ENCODE measurements around the gene ELK3. TPM values are rescaled to one million over a fixed set of nuclear protein-coding genes. Genes with fewer than 3 reads are reported as not detected.

ELK3 gene
- 10 to 100 TPM; 68.8 to 71.2 TPM for total RNA-seq
- total RNA-seq: 65.1 to 89.7 reads per million in 2 donors

- H3K36me3 Mint-ChIP-seq (ENCODE audit: low read depth): peaks cover 6% of the 10 kb centered on the region
- H3K27ac Mint-ChIP-seq: peak within 1 kb of the TSS; percentile 100
- no peaks in the 10 kb centered on the region for H3K27me3 Mint-ChIP-seq
- H3K9me3 ChIP-seq (ENCODE audit: control insufficient read depth, low read length, poor library complexity, severe bottlenecking): no peaks in the 10 kb centered on the region
- ATAC-seq (peak; percentile 54), DNase-seq (peak; percentile 51 to 62 (median 58))
- H3K4me3 Mint-ChIP-seq: peak within 1 kb of the TSS; percentile 91
- H3K4me1 Mint-ChIP-seq: peaks cover 35% of the 10 kb centered on the region
Observed at GRCh38 chr12:96193725-96194575, at the start of gene ELK3. Gene ELK3 (plus strand): TSS chr12:96194375.

GRCh38 chr12:96146747-96147146 is 47.4 kb upstream of the ELK3 start:
- DNase-seq (no peak), ATAC-seq (no peak)
- no peak overlapping the region for H3K27ac Mint-ChIP-seq
- H3K4me3 Mint-ChIP-seq: no peak overlapping the region
- no peaks in the 10 kb centered on the region for H3K36me3 Mint-ChIP-seq (ENCODE audit: low read depth)
- no peaks in the 10 kb centered on the region for H3K9me3 ChIP-seq (ENCODE audit: control insufficient read depth, low read length, poor library complexity, severe bottlenecking)
- peaks cover 22% of the 10 kb centered on the region for H3K4me1 Mint-ChIP-seq
- no peaks in the 10 kb centered on the region for H3K27me3 Mint-ChIP-seq

- Mint-ChIP-seq H3K27ac (no peak overlapping the region), H3K4me3 (no peak overlapping the region), H3K36me3 (ENCODE audit: low read depth) (no peaks in the 10 kb centered on the region), H3K27me3 (no peaks in the 10 kb centered on the region), H3K4me1 (peaks cover 3% of the 10 kb centered on the region)
- DNase-seq: no peak
- no peak for ATAC-seq
- H3K9me3 ChIP-seq (ENCODE audit: control insufficient read depth, low read length, poor library complexity, severe bottlenecking): no peaks in the 10 kb centered on the region
Observed at GRCh38 chr12:96150442-96150841, 43.7 kb upstream of the ELK3 start.

- Mint-ChIP-seq H3K4me3 (no peak overlapping the region), H3K27me3 (no peaks in the 10 kb centered on the region), H3K4me1 (peaks cover 3% of the 10 kb centered on the region), H3K36me3 (ENCODE audit: low read depth) (no peaks in the 10 kb centered on the region), H3K27ac (no peak overlapping the region)
- ATAC-seq (no peak), DNase-seq (no peak)
- no peaks in the 10 kb centered on the region for H3K9me3 ChIP-seq (ENCODE audit: control insufficient read depth, low read length, poor library complexity, severe bottlenecking)
Observed at GRCh38 chr12:96152164-96152563, 42.0 kb upstream of the ELK3 start.

GRCh38 chr12:96153131-96153725 is 40.9 kb upstream of the ELK3 start:
- no peak for ATAC-seq
- Mint-ChIP-seq H3K4me1 (peaks cover 3% of the 10 kb centered on the region), H3K4me3 (no peak overlapping the region), H3K27me3 (no peaks in the 10 kb centered on the region), H3K27ac (no peak overlapping the region), H3K36me3 (ENCODE audit: low read depth) (no peaks in the 10 kb centered on the region)
- H3K9me3 ChIP-seq (ENCODE audit: control insufficient read depth, low read length, poor library complexity, severe bottlenecking): no peaks in the 10 kb centered on the region
- no peak for DNase-seq

GRCh38 chr12:96155181-96155580 is 39.0 kb upstream of the ELK3 start:
- ATAC-seq: no peak
- no peak for DNase-seq
- Mint-ChIP-seq H3K4me1 (peaks cover 3% of the 10 kb centered on the region), H3K27me3 (no peaks in the 10 kb centered on the region), H3K27ac (no peak overlapping the region), H3K4me3 (no peak overlapping the region), H3K36me3 (ENCODE audit: low read depth) (no peaks in the 10 kb centered on the region)
- no peaks in the 10 kb centered on the region for H3K9me3 ChIP-seq (ENCODE audit: control insufficient read depth, low read length, poor library complexity, severe bottlenecking)

GRCh38 chr12:96155781-96156180 is 38.4 kb upstream of the ELK3 start:
- H3K9me3 ChIP-seq (ENCODE audit: control insufficient read depth, low read length, poor library complexity, severe bottlenecking): no peaks in the 10 kb centered on the region
- Mint-ChIP-seq H3K4me1 (peaks cover 3% of the 10 kb centered on the region), H3K27ac (no peak overlapping the region), H3K27me3 (no peaks in the 10 kb centered on the region), H3K4me3 (no peak overlapping the region), H3K36me3 (ENCODE audit: low read depth) (no peaks in the 10 kb centered on the region)
- DNase-seq (no peak), ATAC-seq (no peak)

- H3K27ac Mint-ChIP-seq: no peak overlapping the region
- H3K4me3 Mint-ChIP-seq: no peak overlapping the region
- no peaks in the 10 kb centered on the region for H3K27me3 Mint-ChIP-seq
- ATAC-seq (no peak), DNase-seq (no peak)
- no peaks in the 10 kb centered on the region for H3K9me3 ChIP-seq (ENCODE audit: control insufficient read depth, low read length, poor library complexity, severe bottlenecking)
- H3K36me3 Mint-ChIP-seq (ENCODE audit: low read depth): no peaks in the 10 kb centered on the region
- H3K4me1 Mint-ChIP-seq: peaks cover 3% of the 10 kb centered on the region
Observed at GRCh38 chr12:96156211-96156610, 38.0 kb upstream of the ELK3 start.

GRCh38 chr12:96157427-96157826 is 36.7 kb upstream of the ELK3 start:
- no peaks in the 10 kb centered on the region for H3K9me3 ChIP-seq (ENCODE audit: control insufficient read depth, low read length, poor library complexity, severe bottlenecking)
- H3K27ac Mint-ChIP-seq: no peak overlapping the region
- DNase-seq: no peak
- peaks cover 3% of the 10 kb centered on the region for H3K4me1 Mint-ChIP-seq
- H3K27me3 Mint-ChIP-seq: no peaks in the 10 kb centered on the region
- H3K4me3 Mint-ChIP-seq: no peak overlapping the region
- H3K36me3 Mint-ChIP-seq (ENCODE audit: low read depth): no peaks in the 10 kb centered on the region
- no peak for ATAC-seq

- Mint-ChIP-seq H3K27ac (no peak overlapping the region), H3K36me3 (ENCODE audit: low read depth) (no peaks in the 10 kb centered on the region), H3K4me1 (peaks cover 7% of the 10 kb centered on the region), H3K4me3 (no peak overlapping the region), H3K27me3 (peaks cover 4% of the 10 kb centered on the region)
- no peak for DNase-seq
- no peaks in the 10 kb centered on the region for H3K9me3 ChIP-seq (ENCODE audit: control insufficient read depth, low read length, poor library complexity, severe bottlenecking)
- no peak for ATAC-seq
Observed at GRCh38 chr12:96164951-96165811, 29.0 kb upstream of the ELK3 start.

- Mint-ChIP-seq H3K27ac (no peak overlapping the region), H3K36me3 (ENCODE audit: low read depth) (no peaks in the 10 kb centered on the region)
- no peak for ATAC-seq
Observed at GRCh38 chr12:96166765-96167164, 27.4 kb upstream of the ELK3 start.

GRCh38 chr12:96167492-96167891 is 26.7 kb upstream of the ELK3 start:
- H3K9me3 ChIP-seq (ENCODE audit: control insufficient read depth, low read length, poor library complexity, severe bottlenecking): no peaks in the 10 kb centered on the region
- H3K27me3 Mint-ChIP-seq: peaks cover 9% of the 10 kb centered on the region
- H3K4me3 Mint-ChIP-seq: no peak overlapping the region
- no peak for ATAC-seq
- no peak overlapping the region for H3K27ac Mint-ChIP-seq
- peaks cover 10% of the 10 kb centered on the region for H3K4me1 Mint-ChIP-seq
- no peak for DNase-seq
- no peaks in the 10 kb centered on the region for H3K36me3 Mint-ChIP-seq (ENCODE audit: low read depth)

More at GRCh38 chr12:96166765-96167164, 27.4 kb upstream of the ELK3 start:
- Mint-ChIP-seq H3K4me3 (no peak overlapping the region), H3K27me3 (peaks cover 6% of the 10 kb centered on the region), H3K4me1 (peaks cover 10% of the 10 kb centered on the region)
- H3K9me3 ChIP-seq (ENCODE audit: control insufficient read depth, low read length, poor library complexity, severe bottlenecking): no peaks in the 10 kb centered on the region
- no peak for DNase-seq

GRCh38 chr12:96170328-96170727 is 23.8 kb upstream of the ELK3 start:
- Mint-ChIP-seq H3K4me1 (peaks cover 10% of the 10 kb centered on the region), H3K4me3 (no peak overlapping the region), H3K27ac (no peak overlapping the region), H3K27me3 (peaks cover 5% of the 10 kb centered on the region), H3K36me3 (ENCODE audit: low read depth) (no peaks in the 10 kb centered on the region)
- DNase-seq (no peak), ATAC-seq (no peak)
- no peaks in the 10 kb centered on the region for H3K9me3 ChIP-seq (ENCODE audit: control insufficient read depth, low read length, poor library complexity, severe bottlenecking)
